Measurements from ENCODE around the gene ITPKB. TPM values are rescaled to one million over a fixed set of nuclear protein-coding genes. Genes with fewer than 3 reads are reported as not detected.
"Not testable (repeated sequence)": the region's sequence is repeated elsewhere in the genome, so short reads cannot be mapped to it uniquely, and the experiment has no call there.

ITPKB gene
- total RNA-seq, 1 experiment from 2014 or later, result 4.0 TPM

DNA sequence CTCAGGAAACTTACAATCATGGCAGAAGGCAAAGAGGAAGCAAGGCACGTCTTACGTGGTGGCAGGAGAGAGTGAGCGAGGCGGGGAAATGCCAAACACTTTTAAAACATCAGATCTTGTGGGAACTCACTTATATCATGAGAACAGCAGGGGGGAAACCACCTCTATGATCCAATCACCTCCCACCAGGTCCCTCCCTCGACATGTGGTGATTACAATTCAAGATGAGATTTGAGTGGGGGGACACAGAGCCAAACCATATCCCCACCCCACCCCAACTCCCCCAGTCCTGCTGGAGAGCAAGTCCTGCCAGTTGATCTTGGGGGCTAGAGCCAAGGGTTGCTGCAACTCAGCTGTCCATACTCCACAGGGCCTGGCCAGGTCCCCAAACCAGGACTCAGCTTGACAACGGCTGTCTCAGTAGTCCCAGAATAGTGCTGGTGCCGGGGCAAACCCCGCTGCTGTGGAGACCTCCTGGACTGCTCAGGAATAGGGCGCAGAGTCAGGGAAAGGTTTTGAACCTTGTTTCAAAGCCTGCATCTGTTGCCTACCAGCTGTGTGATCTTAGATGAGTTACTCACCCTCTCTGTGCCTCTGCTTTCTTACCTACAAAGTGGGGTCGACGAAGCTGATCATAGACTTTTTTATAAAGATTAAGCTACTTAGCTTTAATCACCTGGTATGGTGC lies 111.0 kb downstream of the ITPKB start:
- no peak overlapping the region for H3K27ac ChIP-seq
- no peak for DNase-seq (ENCODE audit: low read depth in 1 of 2, low spot score in 2 of 2)
- no peaks in the 10 kb centered on the region for H3K36me3 ChIP-seq
- H3K9me3 ChIP-seq (replicated peaks), result no peaks in the 10 kb centered on the region
- H3K4me3 ChIP-seq, result no peak overlapping the region
- H3K27me3 ChIP-seq (replicated peaks), result no peaks in the 10 kb centered on the region
- no peaks in the 10 kb centered on the region for H3K4me1 ChIP-seq (replicated peaks)

DNA sequence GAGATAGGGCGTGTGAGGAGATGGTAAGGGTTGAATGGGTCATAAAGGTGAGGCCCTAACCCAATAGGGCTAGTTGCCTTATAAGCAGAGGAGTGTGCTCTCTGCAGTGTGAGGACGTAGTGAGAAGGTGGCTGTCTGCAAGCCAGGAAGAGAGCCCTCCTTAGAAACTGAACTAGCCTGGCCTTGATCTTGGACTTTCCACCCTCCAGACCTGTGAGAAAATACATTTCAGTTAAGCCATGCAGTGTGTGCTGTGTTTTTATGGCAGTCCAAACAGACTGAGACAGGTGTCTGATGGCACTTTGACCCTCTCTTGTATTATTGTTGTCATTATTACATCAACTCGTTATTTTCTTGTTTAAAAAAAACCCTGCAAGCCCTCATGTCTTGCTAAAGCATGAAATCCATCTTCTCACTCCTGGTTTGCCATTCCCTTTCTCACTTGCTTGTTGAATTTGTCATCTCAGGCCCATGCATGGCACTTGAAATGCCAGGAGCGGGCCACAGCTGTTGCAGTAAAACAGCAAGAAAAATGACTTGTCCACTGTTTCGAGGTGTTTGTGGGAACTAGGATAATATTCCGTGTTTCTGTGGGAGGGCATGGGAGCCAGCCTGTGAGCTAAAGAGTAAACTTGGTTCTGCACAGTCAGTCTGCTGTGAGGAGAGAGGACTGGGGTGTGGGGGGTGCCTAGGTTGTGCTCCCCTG lies 111.9 kb downstream of the ITPKB start:
- Histone ChIP-seq H3K36me3 (no peaks in the 10 kb centered on the region), H3K9me3 (replicated peaks) (no peaks in the 10 kb centered on the region), H3K27me3 (replicated peaks) (no peaks in the 10 kb centered on the region), H3K4me3 (no peak overlapping the region), H3K27ac (no peak overlapping the region), H3K4me1 (replicated peaks) (no peaks in the 10 kb centered on the region)
- no peak for DNase-seq (ENCODE audit: low read depth in 1 of 2, low spot score in 2 of 2)

DNA sequence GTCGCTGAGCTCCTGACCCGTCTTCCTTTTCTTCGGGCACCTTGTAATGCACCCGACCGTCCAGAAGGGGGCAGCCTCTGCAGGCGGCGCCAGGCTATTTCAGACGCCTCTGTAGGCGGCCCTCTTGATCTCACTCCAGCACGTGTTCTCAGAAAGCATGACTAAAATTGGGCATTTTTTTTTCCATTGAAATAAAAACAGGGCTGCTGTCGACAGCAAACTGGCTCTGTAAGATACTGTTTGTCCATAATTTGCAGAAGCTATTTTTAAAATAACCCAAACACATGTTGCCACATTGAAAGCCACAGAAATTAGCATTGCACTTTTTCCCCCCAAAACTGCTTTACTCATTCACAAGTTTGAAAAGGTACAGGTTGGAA lies 112.5 kb downstream of the ITPKB start:
- H3K4me3 ChIP-seq, result no peak overlapping the region
- DNase-seq (ENCODE audit: low read depth in 1 of 2, low spot score in 2 of 2), result peak; percentile 62 to 72
- no peaks in the 10 kb centered on the region for H3K9me3 ChIP-seq (replicated peaks)
- no peak overlapping the region for H3K27ac ChIP-seq
- no peaks in the 10 kb centered on the region for H3K36me3 ChIP-seq
- no peaks in the 10 kb centered on the region for H3K27me3 ChIP-seq (replicated peaks)
- no peaks in the 10 kb centered on the region for H3K4me1 ChIP-seq (replicated peaks)

DNA sequence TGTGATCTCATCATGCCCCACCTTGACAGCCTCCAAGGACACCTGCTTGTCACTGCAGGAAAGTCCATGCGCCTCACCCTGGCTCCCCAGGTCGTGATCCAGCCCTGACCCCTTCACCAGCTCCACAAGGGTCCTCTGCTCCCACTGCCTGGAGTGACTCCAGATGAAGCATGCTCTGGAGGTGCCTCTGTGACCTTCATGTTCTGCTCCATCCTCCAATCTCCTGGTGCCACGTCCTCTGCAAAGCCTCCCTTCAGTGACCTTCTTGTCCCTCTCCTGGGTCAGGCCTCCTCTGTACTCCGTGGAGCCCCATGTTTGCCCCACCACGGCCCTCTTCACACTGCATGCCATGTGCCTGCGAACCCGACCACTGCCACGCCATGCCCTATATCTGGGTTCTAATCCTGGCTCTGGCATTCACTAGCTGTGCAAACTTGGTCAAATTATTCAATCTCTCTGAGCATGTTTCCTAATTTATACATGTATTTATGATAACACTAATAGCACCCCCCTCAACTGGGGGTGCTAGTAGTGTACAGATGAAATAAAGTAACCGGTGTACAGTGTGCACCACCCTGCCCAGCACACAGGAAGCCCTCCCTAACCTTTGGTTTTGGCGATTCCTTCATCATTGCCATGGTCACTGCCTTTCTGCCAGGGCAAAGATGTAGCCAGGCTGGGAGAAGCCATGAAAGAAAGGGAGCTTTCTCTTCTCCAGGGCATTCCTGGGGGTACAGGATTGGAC lies 113.1 kb downstream of the ITPKB start:
- no peak for DNase-seq (ENCODE audit: low read depth in 1 of 2, low spot score in 2 of 2)
- Histone ChIP-seq H3K27ac (no peak overlapping the region), H3K4me1 (replicated peaks) (no peaks in the 10 kb centered on the region), H3K9me3 (replicated peaks) (no peaks in the 10 kb centered on the region), H3K4me3 (no peak overlapping the region), H3K36me3 (no peaks in the 10 kb centered on the region), H3K27me3 (replicated peaks) (no peaks in the 10 kb centered on the region)

DNA sequence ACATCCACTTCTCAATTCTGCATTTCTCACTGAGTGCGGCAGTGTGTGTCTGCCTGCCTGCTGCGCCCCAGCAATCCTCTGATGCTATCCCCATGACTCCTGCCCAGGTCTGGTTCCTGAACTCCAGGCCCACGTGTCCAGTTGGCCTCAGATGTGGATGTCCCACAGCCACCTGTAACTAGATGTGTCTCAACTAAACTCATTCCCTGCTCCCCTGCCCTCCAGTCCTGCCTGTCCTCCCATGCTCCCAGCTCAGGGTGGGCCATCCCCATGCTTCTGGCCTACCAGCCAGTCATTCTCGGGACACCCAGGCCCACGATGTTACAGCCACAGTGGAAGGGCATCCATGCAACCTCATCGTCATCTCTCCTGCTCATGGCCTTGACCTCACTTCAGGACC lies 113.8 kb downstream of the ITPKB start:
- H3K36me3 ChIP-seq, result no peaks in the 10 kb centered on the region
- H3K27me3 ChIP-seq (replicated peaks), result no peaks in the 10 kb centered on the region
- no peak overlapping the region for H3K27ac ChIP-seq
- H3K9me3 ChIP-seq (replicated peaks), result no peaks in the 10 kb centered on the region
- H3K4me1 ChIP-seq (replicated peaks), result no peaks in the 10 kb centered on the region
- no peak overlapping the region for H3K4me3 ChIP-seq
- DNase-seq (ENCODE audit: low read depth in 1 of 2, low spot score in 2 of 2), result no peak

DNA sequence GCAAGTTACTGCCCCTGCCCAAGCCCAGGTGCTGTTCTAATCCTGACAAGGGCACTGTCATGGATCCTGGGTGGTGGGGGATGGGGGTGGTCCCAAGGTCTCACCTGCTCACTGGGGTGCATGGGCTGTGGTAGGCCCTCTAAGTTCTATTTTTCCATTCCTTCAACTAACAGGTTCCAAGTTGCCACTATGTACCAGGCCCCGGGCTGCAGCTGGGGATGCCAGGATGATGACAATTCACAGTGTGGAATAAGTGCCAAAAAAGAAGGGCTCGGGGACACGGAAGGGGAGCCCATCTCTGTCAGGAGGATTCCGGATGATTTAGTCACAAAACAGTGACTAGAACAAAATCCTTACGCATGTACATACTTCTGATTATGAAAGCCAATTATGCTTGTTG lies 114.6 kb downstream of the ITPKB start:
- DNase-seq (ENCODE audit: low read depth in 1 of 2, low spot score in 2 of 2), result no peak
- Histone ChIP-seq H3K36me3 (no peaks in the 10 kb centered on the region), H3K27me3 (replicated peaks) (no peaks in the 10 kb centered on the region; the same call in 1 of the 2 replicates), H3K4me1 (replicated peaks) (no peaks in the 10 kb centered on the region), H3K4me3 (no peak overlapping the region), H3K9me3 (replicated peaks) (no peaks in the 10 kb centered on the region), H3K27ac (no peak overlapping the region)

DNA sequence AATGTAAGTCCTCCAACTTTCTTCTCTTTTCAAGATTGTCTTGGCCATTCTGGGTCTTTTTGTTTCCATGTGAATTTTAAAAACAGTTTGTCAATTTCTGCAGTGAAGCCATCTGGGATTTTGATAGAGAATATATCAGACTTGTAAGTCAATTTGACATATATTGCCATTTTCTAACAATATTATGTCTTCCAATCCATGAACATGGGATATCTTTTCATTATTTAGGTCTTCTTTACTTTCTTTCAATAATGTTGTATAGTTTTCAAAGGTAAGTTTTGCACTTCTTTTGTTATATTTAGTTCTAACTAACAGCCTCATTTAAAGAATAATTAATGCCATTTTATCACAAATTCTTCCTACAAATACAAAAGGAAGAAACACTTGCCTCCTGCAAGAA lies 117.1 kb downstream of the ITPKB start:
- no peaks in the 10 kb centered on the region for H3K9me3 ChIP-seq (replicated peaks)
- DNase-seq (ENCODE audit: low read depth in 1 of 2, low spot score in 2 of 2), result no peak
- H3K27ac ChIP-seq, result no peak overlapping the region
- no peaks in the 10 kb centered on the region for H3K36me3 ChIP-seq
- no peaks in the 10 kb centered on the region; the same call in 1 of the 2 replicates for H3K27me3 ChIP-seq (replicated peaks)
- no peaks in the 10 kb centered on the region for H3K4me1 ChIP-seq (replicated peaks)
- H3K4me3 ChIP-seq, result no peak overlapping the region

DNA sequence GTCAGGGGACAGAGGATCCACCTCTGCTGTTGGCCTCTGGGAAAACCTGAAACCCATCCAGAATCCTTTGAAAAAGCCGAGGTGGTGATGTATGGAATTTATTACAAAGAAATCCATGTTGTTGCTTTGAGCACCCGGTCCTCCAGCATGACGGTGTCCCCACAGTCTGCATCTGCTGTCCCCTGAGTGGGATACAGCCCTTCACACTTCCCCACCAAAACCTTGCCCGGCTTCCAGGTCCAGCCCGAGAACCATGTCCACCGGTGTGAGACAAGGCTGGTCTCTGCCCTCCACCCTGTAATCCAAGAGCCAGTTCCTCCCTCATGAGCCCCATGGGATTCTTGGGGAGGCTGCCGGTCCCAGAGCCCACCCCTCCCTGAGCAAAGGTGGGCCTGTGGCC lies 120.1 kb downstream of the ITPKB start:
- H3K9me3 ChIP-seq (replicated peaks), result no peaks in the 10 kb centered on the region
- no peaks in the 10 kb centered on the region for H3K36me3 ChIP-seq
- no peak overlapping the region for H3K4me3 ChIP-seq
- H3K27me3 ChIP-seq (replicated peaks), result peaks cover 1% of the 10 kb centered on the region; the same call in 1 of the 2 replicates
- no peak for DNase-seq (ENCODE audit: low read depth in 1 of 2, low spot score in 2 of 2)
- no peak overlapping the region for H3K27ac ChIP-seq
- no peaks in the 10 kb centered on the region for H3K4me1 ChIP-seq (replicated peaks)

DNA sequence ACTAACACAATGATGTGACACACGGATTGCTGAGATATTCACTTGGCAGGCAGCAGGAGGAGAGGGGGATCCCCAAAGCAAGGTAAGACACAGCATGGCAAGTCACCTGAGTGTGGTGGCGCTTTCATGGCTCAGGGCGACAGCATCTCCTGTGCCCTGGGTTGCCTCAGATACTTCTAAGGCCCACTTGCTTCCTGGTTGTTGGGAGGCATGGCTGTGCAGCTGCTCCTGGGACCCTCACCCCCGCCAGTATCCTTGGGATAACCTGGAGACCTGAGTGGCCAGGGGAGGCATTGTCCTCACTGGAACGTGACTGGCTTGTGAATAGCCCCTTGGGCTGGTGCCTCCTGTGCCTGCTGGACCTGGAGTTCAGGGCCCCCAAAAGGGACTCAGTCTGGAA lies 120.7 kb downstream of the ITPKB start:
- Histone ChIP-seq H3K27ac (no peak overlapping the region), H3K9me3 (replicated peaks) (no peaks in the 10 kb centered on the region), H3K36me3 (no peaks in the 10 kb centered on the region), H3K27me3 (replicated peaks) (peaks cover 4% of the 10 kb centered on the region; the same call in 1 of the 2 replicates), H3K4me1 (replicated peaks) (no peaks in the 10 kb centered on the region), H3K4me3 (no peak overlapping the region)
- no peak for DNase-seq (ENCODE audit: low read depth in 1 of 2, low spot score in 2 of 2)

DNA sequence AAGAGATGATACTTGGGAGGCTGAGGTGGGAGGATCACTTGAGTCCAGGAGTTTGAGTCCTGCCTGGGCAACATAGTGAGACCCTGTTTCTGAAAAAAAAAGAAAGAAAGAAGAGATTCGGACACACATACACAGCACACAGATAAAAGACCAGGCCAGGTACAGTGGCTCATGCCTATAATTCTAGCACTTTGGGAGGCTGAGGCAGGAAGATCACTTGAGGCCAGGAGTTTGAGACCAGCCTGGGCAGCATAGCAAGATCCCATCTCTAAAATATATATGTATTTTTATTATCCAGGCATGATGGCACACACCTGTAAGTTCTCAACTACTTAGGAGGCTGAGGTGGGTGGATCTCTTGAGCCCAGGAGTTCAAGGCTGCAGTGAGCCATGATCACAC lies 121.4 kb downstream of the ITPKB start:
- H3K4me1 ChIP-seq (replicated peaks); H3K27ac ChIP-seq; H3K9me3 ChIP-seq (replicated peaks); H3K27me3 ChIP-seq (replicated peaks); H3K36me3 ChIP-seq; H3K4me3 ChIP-seq; DNase-seq (ENCODE audit: low read depth in 1 of 2, low spot score in 2 of 2): not testable (repeated sequence)

DNA sequence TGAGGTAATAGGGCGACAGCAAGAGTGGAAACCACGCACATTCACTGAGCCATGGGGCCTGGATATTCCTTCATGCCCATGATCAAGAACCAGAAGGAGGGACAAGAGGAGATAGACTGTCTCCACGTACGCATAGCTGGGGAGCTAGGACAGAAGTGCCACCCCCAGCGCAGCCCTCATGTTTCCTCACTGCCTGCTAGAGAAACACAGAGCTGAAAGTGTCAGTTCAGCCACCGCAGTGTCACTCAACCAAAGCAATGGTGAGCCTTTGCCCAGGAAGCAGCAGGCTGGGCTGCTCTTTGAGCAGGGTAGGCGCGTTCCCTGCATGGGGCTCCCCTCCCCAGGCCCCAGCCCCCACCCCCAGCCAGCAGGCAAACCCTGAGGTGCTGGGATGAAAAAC lies 122.0 kb downstream of the ITPKB start:
- Histone ChIP-seq H3K4me3 (no peak overlapping the region), H3K9me3 (replicated peaks) (no peaks in the 10 kb centered on the region)
- no peak for DNase-seq (ENCODE audit: low read depth in 1 of 2, low spot score in 2 of 2)

DNA sequence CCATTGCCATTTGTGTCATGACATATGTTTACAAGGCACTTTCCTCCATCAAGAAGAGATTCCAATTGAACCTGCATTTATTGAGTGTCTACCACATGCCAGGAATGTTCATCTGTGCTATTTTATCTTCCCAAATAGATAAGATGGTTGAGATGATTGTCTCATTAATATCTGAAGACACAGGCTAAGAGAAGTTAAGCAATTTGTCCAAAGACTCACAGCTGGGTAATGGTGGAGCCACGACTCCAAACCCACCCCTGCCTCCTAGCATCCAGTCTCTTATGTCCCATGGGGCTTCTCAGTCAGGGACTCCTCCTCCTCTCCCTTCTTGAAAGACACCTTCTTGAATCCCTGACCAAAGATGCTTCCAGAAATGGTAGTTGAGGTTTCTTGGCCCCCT lies 122.4 kb downstream of the ITPKB start:
- Histone ChIP-seq H3K27me3 (replicated peaks) (peaks cover 4% of the 10 kb centered on the region; the same call in 1 of the 2 replicates), H3K4me1 (replicated peaks) (no peaks in the 10 kb centered on the region), H3K36me3 (no peaks in the 10 kb centered on the region), H3K27ac (no peak overlapping the region), H3K9me3 (replicated peaks) (no peaks in the 10 kb centered on the region), H3K4me3 (no peak overlapping the region)
- DNase-seq (ENCODE audit: low read depth in 1 of 2, low spot score in 2 of 2), result no peak

More for the DNA sequence above, 122.0 kb downstream of the ITPKB start:
- Histone ChIP-seq H3K4me1 (replicated peaks) (no peaks in the 10 kb centered on the region), H3K27me3 (replicated peaks) (peaks cover 4% of the 10 kb centered on the region; the same call in 1 of the 2 replicates), H3K27ac (no peak overlapping the region), H3K36me3 (no peaks in the 10 kb centered on the region)

DNA sequence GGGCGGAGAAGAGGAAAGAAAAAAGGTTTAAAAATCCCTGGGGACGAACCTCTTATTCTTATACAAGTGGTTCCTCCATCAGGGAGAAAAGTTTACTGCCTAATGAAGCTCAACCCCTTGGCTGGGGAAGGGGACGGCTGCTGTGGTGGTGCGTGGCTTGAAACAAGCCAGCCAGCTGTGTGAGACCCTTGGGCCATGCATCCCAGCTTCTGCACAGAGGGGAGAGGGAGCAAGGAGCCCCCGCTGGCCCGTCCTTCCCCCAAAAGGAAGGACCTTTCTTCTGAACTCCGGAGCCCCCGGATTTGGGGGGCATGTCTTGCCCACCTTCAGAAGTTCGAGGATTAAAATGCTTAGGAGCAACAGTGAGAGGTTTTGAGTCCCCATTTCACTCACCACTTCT lies 123.2 kb downstream of the ITPKB start:
- no peak for DNase-seq (ENCODE audit: low read depth in 1 of 2, low spot score in 2 of 2)
- Histone ChIP-seq H3K27me3 (replicated peaks) (peaks cover 4% of the 10 kb centered on the region; the same call in 1 of the 2 replicates), H3K9me3 (replicated peaks) (no peaks in the 10 kb centered on the region)

DNA sequence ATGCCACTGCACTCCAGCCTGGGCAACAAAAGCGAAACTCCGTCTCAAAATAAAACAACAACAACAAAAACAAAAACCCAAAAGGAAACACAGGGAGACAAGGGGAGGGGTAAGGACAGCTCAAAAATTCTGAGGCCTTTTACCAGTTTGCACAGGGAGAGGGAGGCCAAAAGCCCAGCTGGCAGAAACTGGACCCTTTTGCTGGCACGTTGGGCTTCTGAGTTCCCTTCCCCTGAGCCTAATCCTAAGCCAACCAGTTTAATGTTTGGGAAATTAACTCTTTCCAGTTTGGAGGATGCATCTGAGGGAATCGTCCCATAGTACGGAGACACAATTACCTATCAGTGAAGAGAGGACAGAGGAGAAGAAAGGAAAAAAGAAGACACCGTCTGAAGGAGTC lies 127.1 kb downstream of the ITPKB start:
- H3K9me3 ChIP-seq (replicated peaks); DNase-seq (ENCODE audit: low read depth in 1 of 2, low spot score in 2 of 2); H3K4me3 ChIP-seq; H3K4me1 ChIP-seq (replicated peaks); H3K36me3 ChIP-seq; H3K27me3 ChIP-seq (replicated peaks); H3K27ac ChIP-seq: not testable (repeated sequence)

More for the DNA sequence above, 123.2 kb downstream of the ITPKB start:
- Histone ChIP-seq H3K4me3 (no peak overlapping the region), H3K36me3 (no peaks in the 10 kb centered on the region), H3K4me1 (replicated peaks) (no peaks in the 10 kb centered on the region), H3K27ac (no peak overlapping the region)

All from SJSA1 (cell line).